ENCODE data around the gene SPG21.

- TF ChIP-seq CTCF (IDR thresholded peaks at IDR 0.05) (no peak), POLR2A (IDR thresholded peaks at IDR 0.05) (no peak)
Measured at GRCh38 chr15:64961013-64961412, 28.7 kb downstream of the SPG21 start.
